COR-L47 (cell line): Measurements from ENCODE around the gene DNAJA3.

Experiments
- DNase-seq: peaks from one replicate; lab custom pipeline; 2025; lab: John Stamatoyannopoulos, UW

The DNAJA3 gene

DNA sequence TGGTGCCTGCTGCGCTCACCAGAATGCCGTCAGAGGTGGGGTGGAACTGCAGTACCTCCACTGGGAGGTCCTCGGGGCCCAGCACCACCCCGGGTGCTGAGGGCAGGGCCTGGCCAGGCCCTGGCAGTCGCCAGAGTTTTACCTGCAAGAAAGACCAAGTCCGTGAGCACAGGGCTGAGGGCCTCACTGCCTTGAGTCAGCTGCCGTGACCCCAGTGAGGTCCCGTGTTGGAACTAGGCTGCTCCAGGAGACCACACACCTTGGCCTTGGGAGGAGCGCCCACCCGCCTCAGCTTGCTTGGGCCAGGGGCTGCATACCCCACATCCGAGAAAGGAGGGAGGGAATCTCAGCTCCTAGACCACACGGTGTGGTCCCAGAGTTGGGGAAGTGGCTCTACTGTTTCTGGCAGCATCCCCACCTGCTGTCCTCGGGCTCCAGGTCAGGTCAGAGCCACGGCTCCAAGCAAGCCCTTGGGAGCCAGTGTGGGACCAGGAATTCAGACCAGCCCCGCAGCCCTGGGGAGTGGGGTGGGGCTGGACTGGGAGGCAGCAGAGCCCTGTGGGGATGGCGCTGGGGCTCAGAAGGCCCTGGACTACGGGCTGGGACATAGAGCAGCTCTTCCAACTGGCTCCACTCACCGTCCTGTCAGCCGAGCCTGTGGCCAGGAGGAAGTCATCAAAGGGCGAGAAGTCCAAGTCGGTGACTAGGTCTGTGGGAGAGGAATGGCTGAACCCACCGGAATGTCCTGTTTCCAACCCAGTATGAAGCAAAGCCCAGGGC is 17.9 kb upstream of the DNAJA3 start:
- DNase-seq: no peak

DNA sequence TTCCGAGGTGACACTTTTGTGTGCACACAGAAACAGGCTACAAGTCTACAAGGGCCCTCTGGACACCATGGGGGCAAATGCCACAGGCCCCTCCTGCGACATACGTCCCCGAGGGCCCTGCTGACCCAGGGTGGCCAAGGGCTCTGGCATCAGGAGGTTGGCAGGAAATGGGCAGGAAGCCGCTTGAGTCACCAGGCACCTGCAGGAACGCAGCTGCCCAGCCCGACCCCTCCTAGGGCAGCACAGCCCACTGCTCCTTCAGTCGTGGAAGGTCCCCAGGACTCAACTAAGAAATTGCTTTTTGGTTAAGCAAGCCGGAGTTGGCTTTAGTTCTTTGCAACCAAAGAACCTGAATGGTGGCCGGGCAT is 17.4 kb upstream of the DNAJA3 start:
- no peak for DNase-seq

DNA sequence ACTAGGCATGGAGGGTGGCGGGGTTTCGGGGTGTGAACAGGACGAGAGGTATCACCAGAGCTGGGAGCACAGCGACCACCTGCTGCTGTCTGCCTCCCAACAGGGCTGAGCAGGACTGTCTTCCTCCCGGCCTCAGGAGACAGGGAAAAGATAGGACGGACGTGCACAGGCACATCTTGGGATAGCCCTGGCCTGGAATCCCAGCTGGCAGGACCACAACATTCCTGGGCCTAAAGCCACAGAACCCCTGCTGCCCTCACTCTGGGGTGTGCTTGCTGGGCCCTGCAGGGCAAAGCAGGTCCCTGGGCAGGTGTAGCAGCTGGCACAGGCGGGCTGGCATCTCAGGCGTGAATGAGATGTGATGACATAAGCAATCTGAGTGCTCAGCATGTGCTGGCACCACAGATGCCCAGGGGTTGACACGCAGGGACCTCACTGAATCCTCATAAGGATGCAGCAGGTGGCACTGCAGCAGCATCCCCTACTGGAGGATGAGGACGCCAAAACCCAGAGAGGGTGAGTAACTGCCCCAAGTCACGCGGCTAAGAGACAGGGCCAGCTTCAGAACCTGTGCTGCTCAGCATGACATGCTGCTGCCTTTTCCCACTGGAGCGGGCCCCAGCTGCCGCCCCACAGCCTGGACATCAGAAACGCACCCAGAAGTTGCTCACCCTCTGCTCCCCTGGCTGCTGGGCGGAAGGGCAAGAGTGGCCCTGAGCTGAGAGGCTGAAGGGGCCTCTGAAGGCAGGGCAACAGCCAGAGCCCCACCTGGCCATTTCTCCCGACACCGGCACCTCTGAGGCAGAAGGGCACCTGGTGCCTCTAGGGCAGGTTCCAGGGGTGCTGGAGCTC is 16.4 kb upstream of the DNAJA3 start:
- DNase-seq: no peak

DNA sequence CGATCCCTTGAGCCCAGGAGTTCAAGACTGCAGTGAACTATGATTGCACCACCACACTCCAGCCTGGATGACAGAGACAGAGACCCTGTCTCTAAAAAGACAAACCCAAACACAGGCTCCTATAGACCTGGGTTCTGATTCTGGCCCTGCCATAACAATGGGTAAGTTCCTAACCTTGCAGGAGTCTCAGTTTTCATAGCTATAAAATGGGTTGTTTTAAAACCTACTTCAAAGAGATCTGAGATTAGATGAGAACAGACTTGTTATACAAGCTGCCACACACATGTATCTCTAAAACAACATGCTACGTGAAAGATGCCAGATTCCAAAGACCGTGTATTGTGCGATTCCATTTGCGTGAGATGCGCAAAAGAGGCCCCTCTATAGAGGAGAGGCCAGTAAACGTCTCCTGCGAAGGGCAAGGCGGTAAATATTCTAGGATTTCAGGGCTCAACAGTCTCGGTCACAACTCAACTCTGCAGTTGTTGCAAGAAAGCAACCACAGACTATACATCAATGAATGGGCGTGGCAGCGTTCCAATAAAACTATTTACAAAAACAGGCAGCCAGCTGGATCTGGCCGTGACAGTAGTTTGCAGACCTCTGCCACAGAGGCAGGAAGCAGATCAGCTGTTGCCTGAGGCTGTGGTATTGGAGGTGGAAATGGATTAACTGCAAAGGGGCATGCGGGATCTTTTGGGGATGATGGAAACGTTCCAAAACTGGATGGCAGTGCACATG is 15.2 kb upstream of the DNAJA3 start:
- DNase-seq: peak; percentile 59

DNA sequence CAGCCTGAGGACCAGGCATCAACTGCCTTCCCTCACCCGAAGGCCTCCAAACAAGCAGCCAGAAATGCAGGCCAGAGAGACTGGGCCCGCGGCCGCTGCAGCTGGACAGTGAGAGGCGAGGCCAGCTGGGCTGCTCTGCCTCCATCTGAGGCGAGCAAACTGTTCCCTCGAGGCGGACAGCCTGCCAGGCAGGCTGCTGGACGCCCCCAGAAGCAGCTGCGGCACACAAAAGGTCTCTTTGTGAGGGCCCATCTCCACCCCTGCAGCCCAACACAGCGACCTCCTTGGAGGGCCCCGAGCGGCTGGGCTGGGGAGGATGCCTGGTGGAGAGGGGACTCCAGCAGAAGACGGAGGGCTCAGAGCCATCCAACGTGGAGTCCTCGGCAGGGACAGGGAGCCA is 14.0 kb upstream of the DNAJA3 start:
- DNase-seq: no peak

DNA sequence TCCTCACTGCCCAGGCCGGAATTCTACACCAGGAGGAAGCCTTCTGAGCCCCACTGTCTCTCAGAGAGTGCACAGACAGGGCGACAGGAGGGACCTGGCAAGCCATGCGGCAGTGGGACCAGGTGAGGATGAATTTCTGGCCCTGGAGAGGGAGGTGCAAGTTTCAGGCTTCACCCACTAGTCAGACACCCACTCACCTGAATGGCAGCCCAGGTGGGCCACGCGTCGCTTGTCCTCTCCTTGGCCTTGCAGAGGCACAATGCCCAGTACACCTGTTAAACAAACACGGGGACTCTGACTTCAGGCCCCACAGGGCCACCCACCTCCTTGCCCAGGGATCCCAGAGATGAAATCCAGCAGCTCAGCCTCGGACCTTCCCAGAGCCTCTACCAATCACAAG is 13.5 kb upstream of the DNAJA3 start:
- no peak for DNase-seq

DNA sequence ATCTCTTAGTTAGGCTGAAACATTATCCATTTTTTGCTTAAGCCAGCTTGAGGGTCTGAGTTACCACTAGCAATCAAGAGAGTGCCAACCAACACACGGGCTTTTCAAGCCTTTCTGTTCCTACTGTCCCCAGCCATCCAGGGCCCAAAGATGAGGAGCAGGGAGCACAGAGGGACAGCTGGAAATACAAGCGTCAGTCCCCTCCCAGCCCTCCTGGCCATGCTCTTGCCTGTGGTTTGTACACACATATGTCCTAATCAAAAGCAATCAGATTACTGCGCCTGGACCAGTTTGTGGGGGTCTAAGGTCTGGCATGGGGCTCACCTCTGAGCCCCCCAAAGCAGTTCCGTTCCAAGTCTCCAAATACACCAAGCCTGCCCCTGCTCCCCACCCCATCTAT is 12.8 kb upstream of the DNAJA3 start:
- no peak for DNase-seq

DNA sequence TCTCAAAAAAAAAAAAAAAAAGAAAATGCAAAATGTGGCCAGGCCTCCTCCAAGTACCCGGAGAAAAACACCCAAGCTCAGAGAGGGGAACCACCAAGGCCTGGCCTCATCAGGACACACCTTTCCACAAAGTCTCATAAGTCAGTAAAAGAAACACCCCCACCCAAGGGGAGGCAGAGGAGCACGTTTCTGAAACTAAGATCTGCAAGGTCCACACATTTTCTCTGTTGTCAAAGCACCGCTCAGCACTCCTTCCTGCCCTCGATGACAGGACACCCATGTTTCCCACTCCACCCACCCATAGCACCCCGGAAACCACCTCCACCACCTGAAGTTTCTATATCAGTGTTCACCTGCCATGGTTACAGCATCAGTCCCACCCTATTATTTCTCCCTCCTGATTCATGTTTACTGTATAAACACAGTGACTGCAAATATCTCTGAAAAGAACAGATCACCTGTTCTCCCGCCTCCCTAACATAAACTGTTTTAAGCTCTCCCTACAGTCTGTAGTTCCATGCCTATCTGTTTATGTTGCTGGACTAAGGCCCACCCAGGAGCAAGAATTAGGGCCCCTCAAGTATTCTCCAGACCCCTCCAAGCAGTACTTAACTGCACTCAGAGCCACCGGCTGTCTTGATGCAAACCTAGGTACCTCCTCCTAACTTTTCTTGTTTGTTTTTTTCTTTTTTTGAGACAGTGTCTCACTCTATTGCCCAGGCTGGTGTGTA is 11.3 kb upstream of the DNAJA3 start:
- DNase-seq: peak; percentile 58

DNA sequence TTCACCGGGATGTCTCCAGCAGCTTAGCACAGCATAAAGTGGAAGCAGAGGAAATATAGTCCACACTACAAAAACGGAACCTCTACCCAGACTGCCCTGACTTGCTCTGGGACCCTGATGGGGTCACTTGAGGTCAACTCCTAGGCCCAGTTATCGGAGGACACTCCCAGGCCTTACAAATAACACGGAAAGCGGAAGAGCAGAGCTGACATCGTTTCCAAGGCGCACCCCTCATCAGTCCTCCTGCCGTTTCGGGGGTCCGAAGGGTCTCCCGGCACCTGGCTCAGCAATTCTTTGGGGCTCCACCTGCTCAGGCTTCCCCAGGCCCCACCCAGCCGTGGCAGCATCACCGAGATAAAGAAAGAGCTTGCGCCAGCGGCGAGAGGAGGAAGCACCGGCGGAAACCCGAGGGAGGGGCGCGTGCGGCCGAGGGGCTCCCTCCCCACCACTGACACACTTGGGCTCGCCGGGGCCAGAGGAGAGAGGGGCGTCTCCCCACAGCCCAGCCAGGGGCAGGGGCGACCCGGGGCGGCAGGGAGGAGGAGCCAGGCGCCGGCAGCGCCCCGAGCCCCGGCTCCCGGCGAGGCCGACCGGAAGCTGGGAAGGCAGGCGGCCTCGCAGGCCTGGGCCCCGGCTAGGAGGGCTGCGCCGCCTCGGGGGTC is 10.0 kb upstream of the DNAJA3 start:
- no peak for DNase-seq

DNA sequence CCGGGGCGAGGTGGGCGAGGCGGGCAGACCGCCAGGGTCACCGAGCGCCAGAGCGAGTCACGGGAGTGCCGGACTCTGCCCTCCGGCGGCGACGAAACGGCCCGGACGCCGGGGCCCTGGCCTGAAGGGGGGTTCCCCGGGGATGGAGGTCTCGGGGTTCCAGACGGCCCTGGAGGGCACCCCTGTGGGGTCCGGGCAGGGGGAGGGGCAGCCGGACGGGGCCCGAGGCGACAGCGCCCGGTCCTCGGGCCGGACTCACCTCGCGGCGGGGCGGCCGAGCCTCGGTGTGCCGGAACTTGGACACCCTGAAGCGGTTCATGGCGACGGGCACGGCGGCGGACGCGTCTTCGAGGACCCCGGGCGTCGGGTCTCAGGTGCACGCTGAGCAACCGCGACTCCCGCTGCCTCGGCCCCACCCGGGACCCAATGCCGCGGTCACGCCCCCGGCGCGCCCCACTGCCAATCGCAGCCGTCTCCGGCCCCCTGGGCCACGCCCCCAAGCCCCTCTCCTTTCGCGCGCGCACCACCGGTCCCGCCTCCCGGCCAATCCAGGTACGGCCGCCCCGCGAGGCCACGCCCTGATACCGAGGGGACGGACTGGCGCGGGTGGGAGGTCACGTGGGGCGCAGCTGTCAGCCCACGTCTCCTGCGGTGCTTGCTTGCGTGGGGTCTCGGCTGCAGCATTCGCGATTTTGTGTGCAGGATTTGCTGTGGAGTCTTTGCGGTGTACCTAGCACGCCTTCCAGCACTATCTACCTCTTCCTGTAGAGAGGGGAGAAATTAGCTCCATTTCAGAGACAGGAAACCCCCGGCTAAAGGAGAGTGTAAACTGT is 9.3 kb upstream of the DNAJA3 start, which contains the start of gene CORO7:
TSS of gene CORO7 (minus strand) at position 397 of the 833 bp plus-strand sequence. CDS start at position 319, 78 bp downstream.
- peak; percentile 94 for DNase-seq

DNA sequence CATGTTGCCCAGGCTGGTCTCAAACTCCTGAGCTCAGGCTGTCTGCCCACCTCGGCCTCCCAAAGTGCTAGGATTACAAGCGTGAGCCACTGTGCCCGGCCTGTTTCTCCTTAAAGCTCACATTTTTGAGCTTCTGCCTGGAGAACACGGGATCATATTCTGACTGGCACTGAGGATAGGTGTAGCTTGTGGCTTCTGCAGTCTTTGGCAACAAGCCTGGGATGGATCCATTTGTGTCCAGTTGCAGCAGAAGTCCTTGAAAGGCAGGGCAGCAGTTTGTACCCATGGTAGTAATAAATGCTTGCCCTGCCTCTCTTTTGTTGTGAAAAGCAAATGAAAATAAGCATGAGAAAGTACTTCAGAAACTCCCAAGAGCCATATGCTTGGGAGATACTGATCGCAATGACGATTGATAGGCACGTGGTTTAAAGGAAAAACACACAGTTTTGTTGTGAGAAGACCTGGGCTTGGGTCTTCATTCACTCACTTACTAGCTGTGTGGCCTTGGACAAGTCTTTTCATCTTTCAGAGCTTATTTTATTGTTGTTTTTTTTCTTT is 6.2 kb upstream of the DNAJA3 start:
- DNase-seq: no peak

DNA sequence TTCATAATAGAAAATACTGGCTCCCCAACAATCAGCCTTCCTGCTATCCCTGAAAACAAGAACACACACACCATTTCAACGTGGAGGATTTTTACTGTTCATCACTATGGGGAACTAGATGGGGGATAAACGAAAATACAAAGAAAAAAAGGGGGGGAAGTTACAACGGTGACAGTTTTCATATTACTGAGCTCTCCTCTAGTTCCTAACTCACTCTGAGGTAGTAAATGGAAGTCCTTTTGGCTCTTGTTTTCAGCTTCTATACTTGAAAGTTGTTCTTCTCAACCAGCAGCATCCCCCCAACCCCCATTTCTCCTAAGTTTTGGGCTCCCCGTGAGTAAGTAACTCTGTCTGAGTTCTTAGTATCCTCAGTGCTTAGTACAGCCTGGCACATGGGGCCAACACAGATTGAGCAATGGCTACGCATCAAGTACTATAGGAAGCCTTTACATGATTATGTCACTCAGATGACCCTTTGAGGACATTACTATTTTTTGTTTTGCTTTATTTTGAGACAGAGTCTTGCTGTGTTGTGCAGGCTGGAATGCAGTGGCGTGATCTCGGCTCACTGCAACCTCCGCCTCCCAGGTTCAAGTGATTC is 5.1 kb upstream of the DNAJA3 start:
- no peak for DNase-seq

DNA sequence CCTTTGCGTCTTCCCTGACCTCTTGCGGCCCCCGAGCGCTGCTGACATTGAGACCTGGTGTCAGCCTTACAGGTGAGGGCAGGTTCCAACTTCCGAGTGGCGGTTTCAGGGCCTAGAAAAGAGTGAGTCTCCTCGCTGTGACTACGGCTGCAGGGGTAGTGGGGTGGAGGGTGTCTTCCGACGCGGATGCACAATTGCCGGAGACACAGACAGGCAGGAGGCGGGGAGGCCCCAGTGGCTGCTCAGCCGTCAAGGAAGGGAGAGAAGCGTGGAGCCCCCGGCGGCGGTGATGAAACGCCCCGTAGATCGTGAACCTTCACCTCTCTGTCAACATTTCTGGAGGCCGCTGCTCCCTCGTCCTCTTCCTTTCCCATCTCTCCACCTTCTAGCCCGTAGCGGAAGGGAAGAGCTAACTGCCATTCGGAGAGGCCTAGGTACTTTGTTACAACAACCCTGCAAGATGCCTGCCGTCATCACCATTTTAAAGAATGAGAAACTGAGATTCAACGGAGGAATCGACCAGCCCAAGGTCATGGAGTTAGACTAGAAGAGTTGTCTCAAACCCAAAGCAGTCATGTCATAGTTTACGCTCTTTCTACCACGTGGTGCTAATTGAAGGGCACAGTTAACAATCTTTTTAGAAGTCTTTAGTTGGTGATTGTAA is 485 bp downstream of the DNAJA3 start:
- no peak for DNase-seq

DNA sequence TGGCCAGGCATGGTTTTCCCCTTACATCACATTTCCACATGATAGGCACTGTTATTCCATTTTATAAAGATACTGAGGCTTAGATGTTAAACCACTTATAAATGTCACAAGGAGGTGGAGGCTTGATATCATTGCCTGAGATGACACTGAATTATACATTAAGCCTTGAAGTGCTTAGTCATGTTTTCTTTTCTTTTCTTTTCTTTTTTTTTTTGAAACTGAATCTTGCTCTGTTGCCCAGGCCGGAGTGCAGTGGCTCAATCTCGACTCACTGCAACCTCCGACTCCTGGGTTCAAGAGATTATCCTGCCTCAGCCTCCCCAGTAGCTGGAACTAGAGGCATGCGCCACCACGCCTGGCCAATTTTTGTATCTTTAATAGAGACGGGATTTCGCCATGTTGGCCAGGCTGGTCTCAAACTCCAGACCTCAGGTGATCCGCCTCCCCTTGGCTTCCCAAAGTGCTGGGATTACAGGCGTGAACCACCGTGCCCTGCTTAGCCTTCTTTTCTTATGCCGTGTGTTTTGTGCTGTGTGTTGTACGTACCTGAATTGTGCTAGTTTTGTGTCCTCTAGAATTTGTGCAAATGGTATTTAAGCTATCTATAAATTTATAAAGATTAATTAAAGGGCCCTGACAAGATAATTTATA is 1.2 kb downstream of the DNAJA3 start:
- no peak for DNase-seq

DNA sequence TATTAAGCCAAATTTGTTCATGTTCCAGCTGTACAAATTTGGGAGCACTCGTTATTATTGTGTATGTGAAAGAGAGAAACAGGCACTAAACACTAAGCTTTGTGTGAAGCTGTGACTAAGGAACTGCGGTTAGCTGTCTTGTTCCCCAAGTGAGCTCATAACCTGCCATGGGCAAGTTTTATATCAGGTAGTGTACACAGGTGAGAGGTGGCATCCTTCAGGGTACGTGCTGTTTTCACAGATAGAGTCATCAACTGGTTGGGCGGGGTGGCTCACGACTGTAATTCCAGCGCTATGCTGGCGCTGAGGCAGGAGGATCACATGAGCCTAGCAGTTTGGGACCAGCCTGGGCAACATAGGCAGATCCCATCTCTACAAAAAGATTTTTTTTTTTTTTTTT is 2.8 kb downstream of the DNAJA3 start:
- DNase-seq: no peak

DNA sequence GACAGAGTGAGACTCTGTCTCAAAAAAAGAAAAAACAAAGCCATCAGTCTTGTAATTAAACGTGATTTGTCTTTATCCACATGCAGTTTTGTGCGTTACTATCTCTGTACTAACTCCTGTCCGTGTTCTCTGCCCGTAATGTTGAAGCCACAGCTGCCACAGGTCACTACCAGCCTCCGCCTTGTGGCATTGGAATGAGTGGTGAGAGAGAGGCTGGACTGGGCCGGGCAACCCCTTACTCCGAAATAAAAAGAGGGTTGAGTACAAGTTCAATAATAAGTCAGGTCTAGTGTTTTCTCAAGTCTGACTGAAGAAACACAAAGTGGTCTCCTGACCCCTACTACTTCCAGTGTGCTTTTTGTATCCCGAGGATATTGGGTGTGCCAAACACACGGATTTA is 5.4 kb downstream of the DNAJA3 start:
- DNase-seq: no peak

DNA sequence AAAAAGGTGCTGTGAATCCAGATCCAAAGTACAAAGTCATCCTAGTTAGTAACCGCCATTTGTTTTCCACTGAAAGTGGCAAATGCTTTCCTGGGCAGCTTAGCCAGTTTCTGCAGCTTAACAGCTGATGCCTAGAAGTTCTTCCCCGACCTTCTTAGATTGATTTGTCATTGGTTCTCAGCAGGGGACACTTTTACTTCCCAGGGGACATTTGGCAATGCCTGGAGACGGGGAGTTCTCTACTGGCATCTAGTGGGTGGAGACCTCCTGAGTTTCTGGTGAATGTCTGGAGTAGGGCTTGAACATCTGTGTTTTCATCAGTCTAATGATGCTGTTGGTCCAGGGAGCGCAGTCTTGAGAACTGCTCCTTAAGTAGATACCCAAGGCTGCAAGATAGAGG is 7.6 kb downstream of the DNAJA3 start:
- DNase-seq: no peak

DNA sequence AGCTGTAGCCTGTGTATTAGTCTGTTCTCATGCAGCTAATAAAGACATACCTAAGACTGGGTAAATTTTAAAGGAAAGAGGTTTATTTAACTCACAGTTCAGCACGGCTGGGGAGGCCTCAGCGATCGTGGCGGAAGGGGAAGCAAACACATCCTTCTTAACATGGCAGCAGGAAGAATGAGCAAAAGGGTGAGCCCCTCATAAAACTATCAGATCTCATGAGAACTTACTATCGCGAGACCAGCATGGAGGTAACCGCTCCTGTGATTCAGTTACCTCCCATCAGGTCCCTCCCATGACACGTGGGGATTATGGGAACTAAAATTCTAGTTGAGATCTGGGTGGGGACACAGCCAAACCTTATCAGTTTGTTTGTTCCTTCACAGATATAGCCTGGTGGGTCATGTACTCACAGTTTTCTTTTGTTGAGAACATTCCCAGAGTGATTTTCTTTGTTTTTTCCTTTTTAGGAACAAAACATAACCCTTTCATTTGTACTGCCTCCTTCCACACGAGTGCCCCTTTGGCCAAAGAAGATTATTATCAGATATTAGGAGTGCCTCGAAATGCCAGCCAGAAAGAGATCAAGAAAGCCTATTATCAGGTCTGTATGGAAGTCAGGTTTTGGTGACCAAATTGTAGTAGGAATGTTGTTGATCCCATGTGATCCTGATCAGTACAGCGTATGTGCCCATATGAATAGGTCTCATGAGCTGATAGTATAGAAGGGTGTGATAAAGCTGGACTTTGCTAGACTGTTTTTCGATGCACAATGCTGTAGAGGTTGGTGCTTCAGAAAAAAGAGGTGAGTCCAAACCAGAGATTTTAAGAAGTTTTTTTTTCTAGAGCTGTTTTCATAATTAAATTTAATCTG is 8.5 kb downstream of the DNAJA3 start:
- no peak for DNase-seq
